SK-N-SH treated with all-trans-retinoic acid at 6 μM for 48 hours (cell line): ENCODE measurements around the gene HOMEZ.

Experiments used
- ATAC-seq: fragments of 200-7000 bp; cut with Tn5 transposase; 3 replicates; pipeline ENCODE4 v1.9.1; 2020; ENCODE audit warnings: mild to moderate bottlenecking, moderate library complexity
- ARNTL ChIP-seq: fragments of 450-650 bp; formaldehyde crosslinking; IDR thresholded peaks from 2 replicates; pipeline ENCODE4 v1.5.0; 2020; ENCODE audit warnings: low read depth, mild to moderate bottlenecking, moderate library complexity, borderline replicate concordance
- GLIS3 ChIP-seq: fragments of 250-450 bp; sonication (Bioruptor Pico); IDR thresholded peaks from 2 replicates; pipeline ENCODE4 v1.5.0; 2020; ENCODE audit warnings: mild to moderate bottlenecking, moderate library complexity
- ISL1 ChIP-seq: fragments of 250-450 bp; sonication (Bioruptor Pico); IDR thresholded peaks from 2 replicates; pipeline ENCODE4 v2.1.2; 2022; ENCODE audit warnings: mild to moderate bottlenecking, moderate library complexity
- OSR1 ChIP-seq: fragments of 250-450 bp; sonication (Bioruptor Pico); IDR thresholded peaks from 2 replicates; pipeline ENCODE4 v1.8.0; 2022; ENCODE audit warnings: moderate library complexity, mild to moderate bottlenecking, inconsistent platforms
- RARB ChIP-seq: fragments of 250-450 bp; sonication (Bioruptor Pico); IDR thresholded peaks from 2 replicates; pipeline ENCODE4 v1.8.0; 2021; ENCODE audit warnings: mild to moderate bottlenecking, moderate library complexity
- TCF4 ChIP-seq: fragments of 250-450 bp; sonication (Bioruptor Pico); IDR thresholded peaks from 2 replicates; pipeline ENCODE4 v1.8.0; 2021; ENCODE audit warnings: mild to moderate bottlenecking, moderate library complexity, borderline replicate concordance
- TOX ChIP-seq: fragments of 250-450 bp; sonication (Bioruptor Pico); IDR thresholded peaks from 2 replicates; pipeline ENCODE4 v1.8.0; 2021; ENCODE audit warnings: mild to moderate bottlenecking, moderate library complexity, borderline replicate concordance
- ZFP3 ChIP-seq: fragments of 250-450 bp; sonication (Bioruptor Pico); IDR thresholded peaks from 2 replicates; pipeline ENCODE4 v1.5.0; 2020; ENCODE audit warnings: mild to moderate bottlenecking, moderate library complexity
- ZFP30 ChIP-seq: fragments of 450-650 bp; formaldehyde crosslinking; IDR thresholded peaks from 2 replicates; pipeline ENCODE4 v1.5.0; 2022; ENCODE audit warnings: mild to moderate bottlenecking, moderate library complexity
- ZNF565 ChIP-seq: fragments of 450-650 bp; formaldehyde crosslinking; conservative IDR thresholded peaks from 2 replicates; pipeline ENCODE4 v1.5.0; 2020; ENCODE audit warnings: low read depth, mild to moderate bottlenecking, moderate library complexity
- ZNF70 ChIP-seq: fragments of 450-650 bp; formaldehyde crosslinking; IDR thresholded peaks from 2 replicates; pipeline ENCODE4 v1.5.0; 2020; ENCODE audit warnings: mild to moderate bottlenecking, moderate library complexity
- TF ChIP-seq, protein P1 (sequence below): fragments of 250-450 bp; sonication (Bioruptor Pico); IDR thresholded peaks from 2 replicates; pipeline ENCODE4 v1.5.1; 2020; ENCODE audit warnings: low read depth, mild to moderate bottlenecking, moderate library complexity
- TF ChIP-seq, protein P2 (sequence below): fragments of 250-450 bp; sonication (Bioruptor Pico); IDR thresholded peaks from 2 replicates; pipeline ENCODE4 v1.8.0; 2020; ENCODE audit warnings: mild to moderate bottlenecking, moderate library complexity, borderline replicate concordance
- TF ChIP-seq, protein P3 (sequence below): fragments of 250-450 bp; sonication (Bioruptor Pico); IDR thresholded peaks from 2 replicates; pipeline ENCODE4 v1.8.0; 2021; ENCODE audit warnings: low read depth, mild to moderate bottlenecking, moderate library complexity, borderline replicate concordance
- TF ChIP-seq, protein P4 (sequence below): fragments of 250-450 bp; sonication (Bioruptor Pico); IDR thresholded peaks from 2 replicates; pipeline ENCODE4 v1.5.1; 2021; ENCODE audit warnings: mild to moderate bottlenecking, moderate library complexity

HOMEZ gene

DNA sequence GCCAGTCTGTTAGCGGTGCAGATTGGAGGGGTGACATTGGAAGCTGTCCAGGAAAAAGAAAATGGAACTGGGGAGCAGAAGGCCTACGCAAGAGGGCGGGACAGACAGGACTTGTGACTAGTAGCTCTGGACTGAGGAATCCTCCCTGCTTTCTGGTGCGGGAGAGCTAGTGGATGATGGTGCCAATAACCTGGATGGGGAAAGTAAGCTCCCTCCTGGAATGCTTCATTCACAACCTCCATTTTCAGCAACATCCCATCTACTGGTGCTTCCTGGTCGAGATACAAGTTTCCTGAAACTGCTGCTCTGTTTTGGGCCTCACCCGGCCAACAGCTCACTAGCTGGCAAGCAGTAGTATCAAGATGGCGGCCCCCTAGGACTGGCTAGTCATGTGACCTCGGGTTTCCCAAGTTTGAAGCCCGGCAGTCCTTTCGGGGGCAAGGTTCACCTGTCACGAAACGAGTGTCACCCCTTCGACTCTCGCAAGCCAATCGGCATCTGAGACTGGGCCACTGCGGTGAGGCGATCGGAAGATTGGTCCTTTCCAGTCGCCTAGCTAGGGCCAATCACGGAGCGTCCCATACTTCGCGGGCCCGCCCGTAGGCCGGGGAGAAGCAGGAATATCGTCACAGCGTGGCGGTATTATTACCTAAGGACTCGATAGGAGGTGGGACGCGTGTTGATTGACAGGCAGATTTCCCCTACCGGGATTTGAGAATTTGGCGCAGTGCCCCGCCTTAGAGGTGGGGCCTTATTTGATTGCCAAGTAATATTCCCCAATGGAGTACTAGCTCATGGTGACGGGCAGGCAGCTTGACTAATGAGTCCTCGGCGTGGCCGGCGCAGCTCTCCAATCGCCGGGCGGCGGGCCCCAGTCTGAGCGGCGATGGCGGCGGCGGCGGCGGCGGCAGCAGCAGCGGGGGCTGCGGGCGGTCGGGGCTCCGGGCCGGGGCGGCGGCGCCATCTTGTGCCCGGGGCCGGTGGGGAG is 34.9 kb upstream of the HOMEZ start, which contains the start of gene PABPN1 (continued):
- TF ChIP-seq, protein P1, sequence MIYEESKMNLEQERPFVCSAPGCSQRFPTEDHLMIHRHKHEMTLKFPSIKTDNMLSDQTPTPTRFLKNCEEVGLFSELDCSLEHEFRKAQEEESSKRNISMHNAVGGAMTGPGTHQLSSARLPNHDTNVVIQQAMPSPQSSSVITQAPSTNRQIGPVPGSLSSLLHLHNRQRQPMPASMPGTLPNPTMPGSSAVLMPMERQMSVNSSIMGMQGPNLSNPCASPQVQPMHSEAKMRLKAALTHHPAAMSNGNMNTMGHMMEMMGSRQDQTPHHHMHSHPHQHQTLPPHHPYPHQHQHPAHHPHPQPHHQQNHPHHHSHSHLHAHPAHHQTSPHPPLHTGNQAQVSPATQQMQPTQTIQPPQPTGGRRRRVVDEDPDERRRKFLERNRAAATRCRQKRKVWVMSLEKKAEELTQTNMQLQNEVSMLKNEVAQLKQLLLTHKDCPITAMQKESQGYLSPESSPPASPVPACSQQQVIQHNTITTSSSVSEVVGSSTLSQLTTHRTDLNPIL (CRISPR knock-in tag), result no peak
- TF ChIP-seq, protein P2, sequence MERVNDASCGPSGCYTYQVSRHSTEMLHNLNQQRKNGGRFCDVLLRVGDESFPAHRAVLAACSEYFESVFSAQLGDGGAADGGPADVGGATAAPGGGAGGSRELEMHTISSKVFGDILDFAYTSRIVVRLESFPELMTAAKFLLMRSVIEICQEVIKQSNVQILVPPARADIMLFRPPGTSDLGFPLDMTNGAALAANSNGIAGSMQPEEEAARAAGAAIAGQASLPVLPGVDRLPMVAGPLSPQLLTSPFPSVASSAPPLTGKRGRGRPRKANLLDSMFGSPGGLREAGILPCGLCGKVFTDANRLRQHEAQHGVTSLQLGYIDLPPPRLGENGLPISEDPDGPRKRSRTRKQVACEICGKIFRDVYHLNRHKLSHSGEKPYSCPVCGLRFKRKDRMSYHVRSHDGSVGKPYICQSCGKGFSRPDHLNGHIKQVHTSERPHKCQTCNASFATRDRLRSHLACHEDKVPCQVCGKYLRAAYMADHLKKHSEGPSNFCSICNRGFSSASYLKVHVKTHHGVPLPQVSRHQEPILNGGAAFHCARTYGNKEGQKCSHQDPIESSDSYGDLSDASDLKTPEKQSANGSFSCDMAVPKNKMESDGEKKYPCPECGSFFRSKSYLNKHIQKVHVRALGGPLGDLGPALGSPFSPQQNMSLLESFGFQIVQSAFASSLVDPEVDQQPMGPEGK (CRISPR knock-in tag), result no peak
- no peak for TF ChIP-seq ZNF565 (CRISPR knock-in tag)

DNA sequence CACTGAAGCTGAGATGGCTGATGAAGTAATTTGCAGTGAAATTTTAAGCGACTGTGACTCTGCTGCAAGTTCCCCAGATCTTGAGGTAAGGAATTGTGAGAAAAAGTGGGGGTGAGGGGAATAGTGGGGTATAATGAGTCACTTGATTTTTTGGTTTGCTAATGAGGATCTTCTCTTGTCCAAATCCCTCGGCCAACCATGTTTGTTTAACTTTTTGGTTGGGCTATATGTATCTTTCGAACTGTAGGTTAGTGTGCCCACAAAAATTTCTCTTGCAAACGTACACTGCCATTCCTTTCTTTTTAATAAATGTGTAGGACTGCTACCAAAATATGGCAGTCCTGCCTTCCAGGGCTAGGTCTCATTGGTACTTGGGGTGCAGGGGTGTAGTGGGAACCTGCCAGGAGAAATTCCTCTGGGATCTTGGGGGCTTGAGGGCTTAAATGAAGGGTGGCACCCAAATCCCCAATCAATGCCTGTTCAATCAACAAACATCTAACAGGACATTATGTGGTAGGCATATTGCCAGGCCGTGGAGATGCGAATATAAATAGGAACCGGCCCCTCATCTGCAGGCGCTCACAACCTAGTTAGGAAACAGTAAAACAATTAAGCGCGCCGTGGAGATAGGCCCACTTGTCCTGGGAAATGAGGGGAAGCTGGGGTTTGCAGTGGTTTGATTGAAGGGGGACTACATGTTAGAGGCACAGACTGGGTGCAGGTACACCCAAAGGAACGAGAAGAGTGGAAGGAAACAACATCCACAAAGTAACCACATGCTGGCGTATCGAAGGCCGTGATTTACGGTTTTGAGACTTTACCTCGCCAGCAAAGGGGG is 34.0 kb upstream of the HOMEZ start:
- no peak for ATAC-seq
- TF ChIP-seq, protein P2 (CRISPR knock-in tag), result no peak
- TF ChIP-seq, protein P1 (CRISPR knock-in tag), result no peak
- no peak for TF ChIP-seq ARNTL (CRISPR knock-in tag)
- no peak for TF ChIP-seq ZNF70 (CRISPR knock-in tag)
- no peak for TF ChIP-seq OSR1 (CRISPR knock-in tag)
- TF ChIP-seq ISL1, result no peak
- TF ChIP-seq TCF4 (CRISPR knock-in tag), result no peak
- TF ChIP-seq, protein P3, sequence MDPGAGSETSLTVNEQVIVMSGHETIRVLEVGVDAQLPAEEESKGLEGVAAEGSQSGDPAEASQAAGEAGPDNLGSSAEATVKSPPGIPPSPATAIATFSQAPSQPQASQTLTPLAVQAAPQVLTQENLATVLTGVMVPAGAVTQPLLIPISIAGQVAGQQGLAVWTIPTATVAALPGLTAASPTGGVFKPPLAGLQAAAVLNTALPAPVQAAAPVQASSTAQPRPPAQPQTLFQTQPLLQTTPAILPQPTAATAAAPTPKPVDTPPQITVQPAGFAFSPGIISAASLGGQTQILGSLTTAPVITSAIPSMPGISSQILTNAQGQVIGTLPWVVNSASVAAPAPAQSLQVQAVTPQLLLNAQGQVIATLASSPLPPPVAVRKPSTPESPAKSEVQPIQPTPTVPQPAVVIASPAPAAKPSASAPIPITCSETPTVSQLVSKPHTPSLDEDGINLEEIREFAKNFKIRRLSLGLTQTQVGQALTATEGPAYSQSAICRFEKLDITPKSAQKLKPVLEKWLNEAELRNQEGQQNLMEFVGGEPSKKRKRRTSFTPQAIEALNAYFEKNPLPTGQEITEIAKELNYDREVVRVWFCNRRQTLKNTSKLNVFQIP (CRISPR knock-in tag), result no peak
- no peak for TF ChIP-seq TOX (CRISPR knock-in tag)
- TF ChIP-seq GLIS3 (CRISPR knock-in tag), result no peak
- TF ChIP-seq RARB, result no peak
- TF ChIP-seq, protein P4, sequence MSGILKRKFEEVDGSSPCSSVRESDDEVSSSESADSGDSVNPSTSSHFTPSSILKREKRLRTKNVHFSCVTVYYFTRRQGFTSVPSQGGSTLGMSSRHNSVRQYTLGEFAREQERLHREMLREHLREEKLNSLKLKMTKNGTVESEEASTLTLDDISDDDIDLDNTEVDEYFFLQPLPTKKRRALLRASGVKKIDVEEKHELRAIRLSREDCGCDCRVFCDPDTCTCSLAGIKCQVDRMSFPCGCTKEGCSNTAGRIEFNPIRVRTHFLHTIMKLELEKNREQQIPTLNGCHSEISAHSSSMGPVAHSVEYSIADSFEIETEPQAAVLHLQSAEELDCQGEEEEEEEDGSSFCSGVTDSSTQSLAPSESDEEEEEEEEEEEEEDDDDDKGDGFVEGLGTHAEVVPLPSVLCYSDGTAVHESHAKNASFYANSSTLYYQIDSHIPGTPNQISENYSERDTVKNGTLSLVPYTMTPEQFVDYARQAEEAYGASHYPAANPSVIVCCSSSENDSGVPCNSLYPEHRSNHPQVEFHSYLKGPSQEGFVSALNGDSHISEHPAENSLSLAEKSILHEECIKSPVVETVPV (CRISPR knock-in tag), result no peak

DNA sequence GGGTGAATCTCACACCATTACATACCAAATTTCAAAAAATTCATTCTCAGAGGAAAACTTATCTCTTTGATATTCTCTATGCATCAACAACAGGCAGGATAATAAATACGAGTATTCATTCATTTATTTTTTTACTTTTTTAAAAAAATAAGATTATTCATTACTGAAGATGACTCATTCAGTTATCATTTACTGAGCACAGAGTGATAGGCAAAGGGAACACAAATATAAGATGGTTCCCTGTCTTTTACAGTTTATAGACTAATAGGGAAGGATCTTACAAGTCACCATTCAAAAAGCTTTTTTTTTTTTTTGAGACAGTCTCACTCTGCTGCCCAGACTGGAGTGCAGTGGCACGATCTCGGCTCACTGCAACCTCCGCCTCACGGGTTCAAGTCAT is 30.4 kb upstream of the HOMEZ start:
- no peak for TF ChIP-seq RARB
- TF ChIP-seq, protein P2 (CRISPR knock-in tag), result no peak
- no peak for TF ChIP-seq ZFP30 (CRISPR knock-in tag)
- TF ChIP-seq ZFP3, result no peak
- no peak for TF ChIP-seq GLIS3 (CRISPR knock-in tag)
- no peak for TF ChIP-seq TCF4 (CRISPR knock-in tag)

More for the DNA sequence above, 30.4 kb upstream of the HOMEZ start:
- ATAC-seq, result no peak
